Measurements from ENCODE around the gene TRMT10C.
"Not testable (repeated sequence)": the region's sequence is repeated elsewhere in the genome, so short reads cannot be mapped to it uniquely, and the experiment has no call there.

TRMT10C gene

DNA sequence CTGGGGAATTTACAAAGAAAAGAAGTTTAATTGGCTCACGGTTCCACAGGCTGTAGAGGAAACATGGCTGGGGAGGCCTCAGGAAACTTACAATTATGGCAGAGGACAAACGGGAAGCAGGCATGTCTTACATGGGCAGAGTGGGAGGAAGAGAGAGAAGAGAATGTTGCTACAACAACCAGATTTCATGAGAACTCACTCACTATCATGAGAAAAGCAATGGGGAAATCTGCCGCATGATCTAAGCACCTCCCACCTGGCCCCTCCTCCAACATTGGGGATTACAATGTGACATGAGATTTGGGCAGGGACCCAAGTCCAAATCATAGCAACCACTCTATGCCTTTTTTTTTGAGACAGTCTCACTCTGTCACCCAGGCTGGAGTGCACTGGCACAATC is 41.1 kb downstream of the TRMT10C start:
- Histone ChIP-seq H3K27ac (no peak overlapping the region), H3K4me1 (ENCODE audit: low read depth, poor library complexity, severe bottlenecking) (no peaks in the 10 kb centered on the region), H3K4me3 (IDR thresholded peaks at IDR 0.05; ENCODE audit: insufficient read depth, low read depth, low read length) (no peak overlapping the region), H3K4me2 (no peak overlapping the region), H3K36me3 (ENCODE audit: insufficient read depth) (no peaks in the 10 kb centered on the region), H2AFZ (ENCODE audit: low read depth) (no peak overlapping the region), H3K79me2 (ENCODE audit: insufficient read depth, low read depth) (no peaks in the 10 kb centered on the region), H4K20me1 (ENCODE audit: insufficient read depth) (no peaks in the 10 kb centered on the region), H3K9ac (no peak overlapping the region), H3K27me3 (ENCODE audit: insufficient read depth, low read depth) (no peaks in the 10 kb centered on the region)
- TF ChIP-seq, protein P1, sequence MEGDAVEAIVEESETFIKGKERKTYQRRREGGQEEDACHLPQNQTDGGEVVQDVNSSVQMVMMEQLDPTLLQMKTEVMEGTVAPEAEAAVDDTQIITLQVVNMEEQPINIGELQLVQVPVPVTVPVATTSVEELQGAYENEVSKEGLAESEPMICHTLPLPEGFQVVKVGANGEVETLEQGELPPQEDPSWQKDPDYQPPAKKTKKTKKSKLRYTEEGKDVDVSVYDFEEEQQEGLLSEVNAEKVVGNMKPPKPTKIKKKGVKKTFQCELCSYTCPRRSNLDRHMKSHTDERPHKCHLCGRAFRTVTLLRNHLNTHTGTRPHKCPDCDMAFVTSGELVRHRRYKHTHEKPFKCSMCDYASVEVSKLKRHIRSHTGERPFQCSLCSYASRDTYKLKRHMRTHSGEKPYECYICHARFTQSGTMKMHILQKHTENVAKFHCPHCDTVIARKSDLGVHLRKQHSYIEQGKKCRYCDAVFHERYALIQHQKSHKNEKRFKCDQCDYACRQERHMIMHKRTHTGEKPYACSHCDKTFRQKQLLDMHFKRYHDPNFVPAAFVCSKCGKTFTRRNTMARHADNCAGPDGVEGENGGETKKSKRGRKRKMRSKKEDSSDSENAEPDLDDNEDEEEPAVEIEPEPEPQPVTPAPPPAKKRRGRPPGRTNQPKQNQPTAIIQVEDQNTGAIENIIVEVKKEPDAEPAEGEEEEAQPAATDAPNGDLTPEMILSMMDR (conservative IDR thresholded peaks at IDR 0.05; ENCODE audit: low read depth, low read length), result no peak

DNA sequence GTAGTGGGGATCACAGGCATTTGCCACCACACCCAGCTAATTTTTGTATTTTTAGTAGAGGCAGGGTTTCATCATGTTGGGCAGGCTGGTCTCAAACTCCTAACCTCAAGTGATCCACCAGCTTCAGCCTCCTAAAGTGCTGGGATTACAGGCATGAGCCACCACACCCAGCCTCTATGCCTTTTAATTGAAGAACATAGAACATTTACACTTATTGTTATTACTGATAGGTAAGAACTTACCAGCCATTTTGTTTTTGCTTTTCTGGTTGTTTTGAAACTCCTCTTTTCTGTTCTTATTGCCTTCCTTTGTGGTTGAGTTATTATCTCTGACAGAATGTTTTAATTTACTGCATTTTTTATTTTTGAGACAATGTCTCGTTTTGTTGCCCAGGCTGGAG is 41.5 kb downstream of the TRMT10C start:
- no peak overlapping the region for H2AFZ ChIP-seq (ENCODE audit: low read depth)
- H4K20me1 ChIP-seq (ENCODE audit: insufficient read depth), result no peaks in the 10 kb centered on the region
- H3K4me1 ChIP-seq (ENCODE audit: low read depth, poor library complexity, severe bottlenecking), result no peaks in the 10 kb centered on the region
- no peaks in the 10 kb centered on the region for H3K27me3 ChIP-seq (ENCODE audit: insufficient read depth, low read depth)
- no peak overlapping the region for H3K9ac ChIP-seq
- no peak overlapping the region for H3K4me2 ChIP-seq
- TF ChIP-seq, protein P1 (conservative IDR thresholded peaks at IDR 0.05; ENCODE audit: low read depth, low read length), result no peak
- H3K79me2 ChIP-seq (ENCODE audit: insufficient read depth, low read depth), result no peaks in the 10 kb centered on the region
- H3K4me3 ChIP-seq (IDR thresholded peaks at IDR 0.05; ENCODE audit: insufficient read depth, low read depth, low read length), result no peak overlapping the region
- no peak overlapping the region for H3K27ac ChIP-seq
- no peaks in the 10 kb centered on the region for H3K36me3 ChIP-seq (ENCODE audit: insufficient read depth)

DNA sequence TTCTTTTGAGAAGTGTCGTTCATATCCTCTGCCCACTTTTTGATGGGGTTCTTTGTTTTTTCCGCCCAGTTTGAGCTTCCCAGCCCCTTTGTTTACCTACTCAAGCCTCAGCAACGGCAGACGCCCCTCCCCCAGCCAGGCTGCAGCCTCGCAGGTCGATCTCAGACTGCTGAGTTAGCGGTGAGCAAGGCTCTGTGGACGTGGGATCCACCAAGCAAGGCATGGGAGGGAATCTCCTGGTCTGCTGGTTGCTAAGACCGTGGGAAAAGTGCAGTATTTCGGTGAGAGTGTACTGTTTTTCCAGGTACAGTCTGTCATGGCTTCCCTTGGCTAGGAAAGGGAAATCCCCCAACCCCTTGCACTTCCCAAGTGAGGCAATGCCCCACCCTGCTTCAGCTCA is 43.7 kb downstream of the TRMT10C start:
- not testable (repeated sequence) for H3K4me1 ChIP-seq (ENCODE audit: low read depth, poor library complexity, severe bottlenecking); H3K4me3 ChIP-seq (IDR thresholded peaks at IDR 0.05; ENCODE audit: insufficient read depth, low read depth, low read length); H3K27me3 ChIP-seq (ENCODE audit: insufficient read depth, low read depth); H2AFZ ChIP-seq (ENCODE audit: low read depth); H3K79me2 ChIP-seq (ENCODE audit: insufficient read depth, low read depth); H3K36me3 ChIP-seq (ENCODE audit: insufficient read depth); H3K9ac ChIP-seq; H4K20me1 ChIP-seq (ENCODE audit: insufficient read depth); H3K27ac ChIP-seq; H3K4me2 ChIP-seq

DNA sequence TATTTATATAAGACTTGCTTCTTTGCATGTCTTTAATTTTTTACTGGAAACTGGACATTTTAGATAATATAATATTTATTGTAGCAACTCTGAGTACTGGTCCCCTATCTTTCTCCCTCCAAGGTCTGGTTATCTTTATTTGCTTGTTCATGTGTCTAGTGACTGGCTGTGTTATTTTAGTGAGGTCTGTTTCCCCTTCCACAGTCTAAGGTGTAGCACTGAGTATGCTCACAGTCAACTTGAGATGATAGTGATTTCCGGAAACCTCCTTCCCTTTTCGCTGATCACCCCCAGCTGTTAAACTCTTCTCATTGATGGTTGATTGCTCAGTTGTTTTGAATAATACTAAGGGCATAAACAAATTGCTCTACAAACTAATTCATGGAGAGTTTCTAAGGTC is 49.4 kb downstream of the TRMT10C start:
- no peak overlapping the region for H3K9ac ChIP-seq
- H3K27me3 ChIP-seq (ENCODE audit: insufficient read depth, low read depth), result no peaks in the 10 kb centered on the region
- H3K4me1 ChIP-seq (ENCODE audit: low read depth, poor library complexity, severe bottlenecking), result no peaks in the 10 kb centered on the region
- no peak overlapping the region for H3K4me2 ChIP-seq
- no peaks in the 10 kb centered on the region for H4K20me1 ChIP-seq (ENCODE audit: insufficient read depth)
- H2AFZ ChIP-seq (ENCODE audit: low read depth), result no peak overlapping the region
- H3K4me3 ChIP-seq (IDR thresholded peaks at IDR 0.05; ENCODE audit: insufficient read depth, low read depth, low read length), result no peak overlapping the region
- TF ChIP-seq, protein P1 (conservative IDR thresholded peaks at IDR 0.05; ENCODE audit: low read depth, low read length), result no peak
- H3K79me2 ChIP-seq (ENCODE audit: insufficient read depth, low read depth), result no peaks in the 10 kb centered on the region
- no peaks in the 10 kb centered on the region for H3K36me3 ChIP-seq (ENCODE audit: insufficient read depth)
- H3K27ac ChIP-seq, result no peak overlapping the region

DNA sequence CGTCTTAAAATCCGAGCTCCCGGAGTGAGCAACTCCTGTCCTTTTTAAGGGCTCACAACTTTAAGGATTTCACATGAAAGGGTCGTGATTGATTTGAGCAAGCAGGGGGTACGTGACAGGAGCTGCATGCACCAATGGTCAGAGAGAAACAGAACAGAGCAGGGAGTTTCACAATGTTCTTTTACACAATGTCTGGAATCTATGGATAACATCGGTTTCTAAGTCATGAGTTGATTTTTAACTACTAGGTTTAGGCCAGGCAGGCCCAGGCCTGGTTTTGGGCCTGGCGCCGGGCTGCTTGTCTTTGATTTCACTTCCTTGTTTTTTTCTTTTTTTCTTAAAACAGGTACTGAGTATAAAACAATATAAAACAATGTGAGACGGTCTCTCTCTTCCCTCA is 51.3 kb downstream of the TRMT10C start:
- H3K9ac ChIP-seq; H3K4me1 ChIP-seq (ENCODE audit: low read depth, poor library complexity, severe bottlenecking); H3K27me3 ChIP-seq (ENCODE audit: insufficient read depth, low read depth); H3K4me2 ChIP-seq; H3K4me3 ChIP-seq (IDR thresholded peaks at IDR 0.05; ENCODE audit: insufficient read depth, low read depth, low read length); H3K27ac ChIP-seq; H3K36me3 ChIP-seq (ENCODE audit: insufficient read depth); H4K20me1 ChIP-seq (ENCODE audit: insufficient read depth); H2AFZ ChIP-seq (ENCODE audit: low read depth); H3K79me2 ChIP-seq (ENCODE audit: insufficient read depth, low read depth): not testable (repeated sequence)
